IMR-90 (cell line): ENCODE results near the gene KRTAP4-2. TPM values are rescaled to one million over a fixed set of nuclear protein-coding genes. Genes with fewer than 3 reads are reported as not detected.
"Not testable (repeated sequence)": the region's sequence is repeated elsewhere in the genome, so short reads cannot be mapped to it uniquely, and the experiment has no call there.

Experiments used
- ATAC-seq: fragments of 200-7000 bp; cut with Tn5 transposase; 2 replicates; pipeline ENCODE4 v1.9.1; 2020; ENCODE audit warnings: low read depth, mild to moderate bottlenecking, moderate library complexity
- BruUV-seq: library from RNA; stranded (reverse); fragments of 400-500 nt; replicated peaks from 2 replicates; lab custom pipeline; 2021; lab: Mats Ljungman, UMichigan
- CTCF ChIA-PET: fragments of 300-600 bp; formaldehyde crosslinking; extraction: SDS; loops from one replicate; lab custom pipeline; 2021; ENCODE audit warnings: antibody characterized with exemption; lab: Yijun Ruan, JAX
- POLR2A ChIA-PET: fragments of 300-600 bp; sonication (Branson Sonifier 250); formaldehyde crosslinking; loops from one replicate; lab custom pipeline; 2022; ENCODE audit warnings: antibody characterized with exemption; ENCODE audit not compliant: unreplicated experiment; lab: Charles Lee
- DNase-seq: peaks from one replicate; pipeline ENCODE4 v3.0.0; 2013
- H2AFZ ChIP-seq: replicated peaks from 2 replicates; pipeline ENCODE3; 2013; ENCODE audit warnings: low read length, mild to moderate bottlenecking; ENCODE audit not compliant: poor library complexity
- H2AK5ac ChIP-seq: 2 replicates; pipeline ENCODE4 v1.6.1; 2013; ENCODE audit warnings: low read depth, low read length, inconsistent platforms
- H2AK9ac ChIP-seq: replicated peaks from 2 replicates; pipeline ENCODE3; 2013; ENCODE audit warnings: mild to moderate bottlenecking, low read depth, low read length, moderate library complexity; ENCODE audit not compliant: poor library complexity
- H2BK120ac ChIP-seq: 2 replicates; pipeline ENCODE4 v1.6.1; 2013; ENCODE audit warnings: low read depth, low read length, inconsistent platforms
- H2BK15ac ChIP-seq: 3 replicates; pipeline ENCODE4 v1.6.1; 2013; ENCODE audit warnings: low read depth, low read length, inconsistent platforms
- H2BK20ac ChIP-seq: 2 replicates; pipeline ENCODE4 v1.6.1; 2013; ENCODE audit warnings: low read depth, mild to moderate bottlenecking, inconsistent platforms, low read length, moderate library complexity
- H2BK5ac ChIP-seq: 2 replicates; pipeline ENCODE4 v1.6.1; 2013; ENCODE audit warnings: mild to moderate bottlenecking, low read depth, low read length, inconsistent platforms; ENCODE audit not compliant: poor library complexity, severe bottlenecking
- H3K14ac ChIP-seq: replicated peaks from 2 replicates; pipeline ENCODE4 v1.6.1; 2013; ENCODE audit warnings: low read depth, low read length, inconsistent platforms
- H3K18ac ChIP-seq: 2 replicates; pipeline ENCODE4 v1.6.1; 2013; ENCODE audit warnings: low read depth, low read length, control low read depth
- H3K23ac ChIP-seq: 2 replicates; pipeline ENCODE4 v1.6.1; 2013; ENCODE audit warnings: low read depth, low read length, inconsistent platforms
- H3K27ac ChIP-seq: 2 replicates; pipeline ENCODE4 v1.5.1; 2013; ENCODE audit warnings: mild to moderate bottlenecking, control low read depth, low read length; ENCODE audit not compliant: insufficient read depth
- H3K27me3 ChIP-seq: 2 replicates; pipeline ENCODE4 v1.6.1; 2013; ENCODE audit warnings: low read length; ENCODE audit not compliant: control insufficient read depth, insufficient read depth
- H3K36me3 ChIP-seq: 2 replicates; pipeline ENCODE4 v1.6.1; 2013; ENCODE audit warnings: low read length, mixed read lengths; ENCODE audit not compliant: control insufficient read depth, insufficient read depth
- H3K4ac ChIP-seq: 2 replicates; pipeline ENCODE4 v1.6.1; 2013; ENCODE audit warnings: low read depth, low read length, inconsistent platforms
- H3K4me1 ChIP-seq: 2 replicates; pipeline ENCODE4 v1.6.1; 2013; ENCODE audit warnings: low read length, mixed read lengths; ENCODE audit not compliant: control insufficient read depth, insufficient read depth
- H3K4me2 ChIP-seq: 2 replicates; pipeline ENCODE4 v1.6.1; 2013; ENCODE audit warnings: low read depth, mild to moderate bottlenecking, control low read depth, low read length, moderate library complexity
- H3K4me3 ChIP-seq: 2 replicates; pipeline ENCODE4 v1.5.1; 2013; ENCODE audit warnings: low read depth, mild to moderate bottlenecking, control low read depth, low read length, moderate library complexity; ENCODE audit not compliant: insufficient read depth
- H3K56ac ChIP-seq: 2 replicates; pipeline ENCODE4 v1.6.1; 2013; ENCODE audit warnings: low read length, inconsistent platforms; ENCODE audit not compliant: insufficient read depth; ENCODE audit errors: extremely low read depth
- H3K79me1 ChIP-seq, 2 experiments: 2 replicates each; pipeline ENCODE4 v1.6.1; 2013; ENCODE audit warnings: low read length in 2 of 2, inconsistent platforms in 1 of 2, low read depth in 1 of 2
- H3K9ac ChIP-seq: 2 replicates; pipeline ENCODE4 v1.6.1; 2013; ENCODE audit warnings: low read depth, low read length, control low read depth
- H3K9me1 ChIP-seq: 2 replicates; pipeline ENCODE4 v1.6.1; 2013; ENCODE audit warnings: low read length, inconsistent platforms; ENCODE audit not compliant: insufficient read depth
- H3K9me3 ChIP-seq: 2 replicates; pipeline ENCODE4 v1.6.1; 2013; ENCODE audit warnings: low read length; ENCODE audit not compliant: control insufficient read depth, insufficient read depth
- H4K20me1 ChIP-seq: 2 replicates; pipeline ENCODE4 v1.6.1; 2013; ENCODE audit warnings: low read length, inconsistent platforms; ENCODE audit not compliant: insufficient read depth
- H4K5ac ChIP-seq: 2 replicates; pipeline ENCODE4 v1.6.1; 2013; ENCODE audit warnings: mild to moderate bottlenecking, low read depth, low read length, control low read depth
- H4K8ac ChIP-seq, 2 experiments: 2 replicates each; pipeline ENCODE4 v1.6.1; 2013; ENCODE audit warnings: low read depth in 2 of 2, low read length in 2 of 2, control low read depth in 1 of 2, inconsistent platforms in 1 of 2
- H4K91ac ChIP-seq: 2 replicates; pipeline ENCODE4 v1.6.1; 2013; ENCODE audit warnings: low read depth, low read length, inconsistent platforms; ENCODE audit not compliant: insufficient read depth
- CEBPB ChIP-seq: IDR thresholded peaks from 2 replicates; pipeline ENCODE4 v1.6.1; 2012; ENCODE audit warnings: low read depth, low read length, improper control_type of control experiment
- CHD1 ChIP-seq: IDR thresholded peaks from 2 replicates; pipeline ENCODE4 v1.6.1; 2012; ENCODE audit warnings: low read depth, low read length, improper control_type of control experiment
- WGBS, 2 experiments: methylation state at CpG; one replicate each; pipeline versions ENCODE4 v1.1.5 to v1.1.7; 2013; ENCODE audit warnings: missing lambda C conversion rate in 2 of 2; ENCODE audit not compliant: insufficient read length in 1 of 2; ENCODE audit errors: extremely low coverage in 2 of 2; 5-methylcytosine and 5-hydroxymethylcytosine counted together
- dilution Hi-C: fragments of 300-500 bp; cut with HindIII; formaldehyde crosslinking; loops from one replicate; pipeline ENCODE4 v1.14.3; 2018; ENCODE audit warnings: low sequenced_read_pairs; ENCODE audit not compliant: unreplicated experiment
- in situ Hi-C: fragments of 300-500 bp; cut with MboI; formaldehyde crosslinking; loops from 3 replicates; pipeline ENCODE4 v1.14.3; 2019; ENCODE audit warnings: low sequenced_read_pairs, inconsistent platforms, mixed read lengths
- intact Hi-C: fragments of 100-400 bp; cut with micrococcal nuclease; formaldehyde crosslinking; loops from 2 replicates; pipeline ENCODE4 v1.10.0; 2022
- polyA plus RNA-seq, 3 experiments: library from polyadenylated mRNA; depleted of rRNA; stranded (reverse); fragments of >200 nt; gene quantifications; 2 replicates each; pipeline ENCODE4 v1.2.3, GENCODE V29; 2012; ENCODE audit warnings: low replicate concordance in 1 of 3
- total RNA-seq: library from RNA; depleted of rRNA; stranded (reverse); fragments of >200 nt; gene quantifications from 2 replicates; pipeline ENCODE4 v1.2.3, GENCODE V29; 2012

KRTAP4-2 gene
- total and polyA plus RNA-seq, 2 of the 4 experiments (the other 2 are of a cell fraction): not detected

- Histone ChIP-seq H3K9ac (no peak within 1 kb of the TSS), H3K18ac (no peak within 1 kb of the TSS), H3K4ac (no peak within 1 kb of the TSS), H2BK5ac (no peak within 1 kb of the TSS), H3K79me1 (no peaks in the 10 kb centered on the region), H4K91ac (no peak within 1 kb of the TSS), H2AK9ac (no peak within 1 kb of the TSS), H2AK5ac (no peak within 1 kb of the TSS), H3K4me2 (no peak within 1 kb of the TSS), H4K8ac (no peak within 1 kb of the TSS), H3K4me1 (no peaks in the 10 kb centered on the region), H2BK15ac (no peak within 1 kb of the TSS), H3K27ac (no peak within 1 kb of the TSS), H4K5ac (no peak within 1 kb of the TSS), H2AFZ (no peak within 1 kb of the TSS), H3K4me3 (no peak within 1 kb of the TSS), H3K27me3 (no peaks in the 10 kb centered on the region; the same call in 1 of the 2 replicates), H2BK120ac (no peak within 1 kb of the TSS), H2BK20ac (no peak within 1 kb of the TSS), H3K9me1 (no peaks in the 10 kb centered on the region), H4K20me1 (no peaks in the 10 kb centered on the region), H3K14ac (no peak within 1 kb of the TSS), H3K23ac (no peak within 1 kb of the TSS), H3K36me3 (no peaks in the 10 kb centered on the region), H3K9me3 (no peaks in the 10 kb centered on the region), H3K56ac (no peak within 1 kb of the TSS)
- ChIA-PET CTCF (interaction anchor here (0.6 kb wide), 1 partner anchor 52 kb away, joined by 4 read pairs; no protein-coding TSS in a partner anchor), POLR2A (no interaction called here)
- intact Hi-C loops (no loop called here), in situ Hi-C loops (no loop called here), dilution Hi-C loops (no loop called here)
- TF ChIP-seq CHD1 (no peak), CEBPB (0 out of 2 replicates have a peak, but pooled peaks have one; percentile 18)
- BruUV-seq: no TSS peak
- 100% methylated on average over 1 of the region's 2 CpGs; no CpG with 5 or more reads in 1 of the 2 experiments for WGBS, 2 experiments
- ATAC-seq: no peak
- DNase-seq: no peak
These were observed 28.4 kb downstream of the KRTAP4-2 start, which contains the start of gene KRTAP4-5 for GRCh38 chr17:41149652-41149985. Gene KRTAP4-5, minus strand, starts transcription at chr17:41149825. Its CDS starts 58 bp downstream, at chr17:41149767.

GRCh38 chr17:41148971-41149651, 28.9 kb downstream of the KRTAP4-2 start:
- H3K4me2 ChIP-seq, H3K36me3 ChIP-seq, H4K20me1 ChIP-seq, H3K4ac ChIP-seq, H3K56ac ChIP-seq, H4K5ac ChIP-seq, H4K8ac ChIP-seq, H4K91ac ChIP-seq, BruUV-seq, H2AK9ac ChIP-seq, dilution Hi-C loops, POLR2A ChIA-PET, H3K4me1 ChIP-seq, H3K4me3 ChIP-seq, H3K14ac ChIP-seq, H3K18ac ChIP-seq, ATAC-seq, H3K27ac ChIP-seq, intact Hi-C loops, H2BK120ac ChIP-seq, H3K9ac ChIP-seq, H2BK5ac ChIP-seq, H2BK15ac ChIP-seq, H3K23ac ChIP-seq, H3K79me1 ChIP-seq, H3K27me3 ChIP-seq, H2BK20ac ChIP-seq, H3K9me3 ChIP-seq, H2AK5ac ChIP-seq, H2AFZ ChIP-seq, H3K9me1 ChIP-seq, DNase-seq, in situ Hi-C loops: not testable (repeated sequence)
- CTCF ChIA-PET: interaction anchor here (0.6 kb wide), 1 partner anchor 52 kb away, joined by 4 read pairs; no protein-coding TSS in a partner anchor
- WGBS, 2 experiments: 87% methylated on average over 3 of the region's 10 CpGs; no CpG with 5 or more reads in 1 of the 2 experiments
